Stimulated activated CD4-positive, alpha-beta T cell treated with anti-CD3 and anti-CD28 coated beads, Interleukin-12 subunit alpha, Interleukin-12 subunit beta, amount 100 ng/mL, for 4 hours (primary cell): ENCODE results near the gene XPR1.
"Not testable (repeated sequence)": the region's sequence is repeated elsewhere in the genome, so short reads cannot be mapped to it uniquely, and the experiment has no call there.

Experiments
- DNase-seq: peaks from one replicate; pipeline ENCODE4 v3.0.0-alpha.2; 2020

Gene XPR1

DNA sequence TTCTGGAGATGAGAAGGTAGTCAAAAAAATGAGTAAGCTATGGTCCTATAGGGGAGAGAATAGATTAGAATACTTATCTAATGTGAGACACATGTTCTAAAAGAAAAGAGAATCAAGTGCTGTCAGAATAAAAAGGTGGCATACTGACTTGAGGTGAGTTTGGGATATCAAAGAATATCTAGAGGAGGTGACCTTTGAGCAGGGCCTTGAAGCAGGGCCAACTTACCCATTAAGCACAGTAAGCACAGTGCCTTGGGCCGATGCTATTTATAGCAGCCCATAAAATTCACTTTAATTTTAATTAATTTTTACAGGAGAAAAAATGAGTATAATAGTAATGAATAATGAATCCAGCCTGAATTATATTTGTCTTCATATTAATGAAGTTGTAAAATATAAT, 92.2 kb downstream of the XPR1 start:
- DNase-seq, result no peak

- not testable (repeated sequence) for DNase-seq
Observed at GRCh38 chr1:180726024-180726423, 94.2 kb downstream of the XPR1 start.

DNA sequence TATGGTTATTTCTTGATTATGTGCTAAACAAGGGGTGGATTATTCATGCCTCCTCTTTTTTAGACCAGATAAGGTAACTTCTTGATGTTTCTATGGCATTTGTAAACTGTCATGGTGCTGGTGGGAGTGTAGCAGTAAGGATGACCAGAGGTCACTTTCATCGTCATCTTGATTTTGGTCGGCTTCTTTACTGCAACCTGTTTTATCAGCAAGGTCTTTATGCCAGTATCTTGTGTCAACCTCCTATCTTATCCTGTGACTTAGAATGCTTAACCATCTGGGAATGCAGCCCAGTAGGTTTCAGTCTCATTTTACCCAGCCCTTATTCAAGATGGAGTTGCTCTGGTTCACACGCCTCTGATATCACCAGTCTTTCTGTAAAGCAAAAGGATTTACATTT, 95.9 kb downstream of the XPR1 start:
- DNase-seq, result not testable (repeated sequence)

GRCh38 chr1:180728472-180729106, 96.8 kb downstream of the XPR1 start:
- DNase-seq, result no peak

- no peak for DNase-seq
Observed at GRCh38 chr1:180731131-180731530, 99.3 kb downstream of the XPR1 start.

GRCh38 chr1:180732866-180733265, 101.0 kb downstream of the XPR1 start:
- no peak for DNase-seq

GRCh38 chr1:180734366-180734765, 102.5 kb downstream of the XPR1 start:
- DNase-seq, result no peak

DNA sequence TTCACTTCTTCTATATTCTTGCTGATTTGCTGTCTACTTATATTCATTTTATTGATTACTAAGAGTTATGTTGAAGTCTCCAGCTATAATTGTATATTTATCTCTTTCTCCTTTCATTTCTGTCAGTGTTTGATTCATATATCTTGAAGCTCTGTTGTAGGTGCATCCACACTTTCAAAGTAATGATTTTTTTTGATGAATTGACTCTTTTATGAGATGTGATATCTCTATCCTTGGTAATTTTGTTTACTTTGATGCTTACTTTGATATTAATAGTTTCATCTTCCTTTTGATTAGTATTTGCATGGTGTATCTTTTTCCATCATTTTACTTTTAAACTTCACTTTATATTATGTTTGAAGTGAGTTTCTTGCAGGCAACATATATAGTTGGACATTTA, 110.8 kb downstream of the XPR1 start:
- DNase-seq, result no peak

DNA sequence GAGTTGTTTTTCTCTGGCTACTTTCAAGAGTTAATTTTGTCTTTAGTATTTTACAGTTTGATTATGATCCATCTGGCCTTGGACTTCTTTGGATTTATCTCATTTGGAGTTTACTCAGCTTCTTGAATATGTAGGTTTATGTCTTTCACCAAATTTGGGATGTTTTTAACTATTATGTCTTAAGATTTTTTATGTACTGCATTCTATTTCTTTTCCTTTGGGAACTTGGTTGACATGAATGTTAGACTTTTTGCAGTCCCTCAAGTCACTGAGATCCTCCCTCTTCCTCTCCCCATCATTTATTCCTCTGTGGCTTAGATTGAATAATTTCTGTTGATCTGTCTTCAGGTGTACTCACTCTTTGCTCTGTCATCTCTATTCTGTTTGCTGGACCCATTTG, 112.0 kb downstream of the XPR1 start:
- DNase-seq, result no peak

GRCh38 chr1:180745098-180745497, 113.3 kb downstream of the XPR1 start:
- DNase-seq, result no peak

- no peak for DNase-seq
Observed at GRCh38 chr1:180751921-180752320, 120.1 kb downstream of the XPR1 start.

GRCh38 chr1:180754453-180754852, 122.6 kb downstream of the XPR1 start:
- no peak for DNase-seq

GRCh38 chr1:180757657-180758056, 125.8 kb downstream of the XPR1 start:
- DNase-seq, result no peak

DNA sequence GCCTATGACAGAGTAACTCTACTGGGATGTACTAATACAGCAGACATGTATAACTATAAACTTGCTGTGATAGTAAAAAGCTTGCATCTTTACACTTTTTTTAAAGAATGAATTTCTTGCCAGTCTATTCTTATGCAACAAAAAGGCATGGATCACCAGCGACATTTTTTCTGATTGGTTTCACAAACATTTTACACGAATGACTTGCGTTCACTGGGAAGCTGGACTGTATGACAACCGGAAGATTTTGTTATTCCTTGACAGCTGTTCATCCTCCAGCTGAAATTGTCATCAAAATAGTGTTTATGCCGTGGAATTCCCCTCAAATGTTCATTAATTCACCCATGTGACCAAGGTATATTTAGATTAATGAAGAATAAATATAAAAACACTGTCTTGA, 131.0 kb downstream of the XPR1 start:
- no peak for DNase-seq

- DNase-seq, result no peak
Observed at GRCh38 chr1:180765151-180765550, 133.3 kb downstream of the XPR1 start.

DNA sequence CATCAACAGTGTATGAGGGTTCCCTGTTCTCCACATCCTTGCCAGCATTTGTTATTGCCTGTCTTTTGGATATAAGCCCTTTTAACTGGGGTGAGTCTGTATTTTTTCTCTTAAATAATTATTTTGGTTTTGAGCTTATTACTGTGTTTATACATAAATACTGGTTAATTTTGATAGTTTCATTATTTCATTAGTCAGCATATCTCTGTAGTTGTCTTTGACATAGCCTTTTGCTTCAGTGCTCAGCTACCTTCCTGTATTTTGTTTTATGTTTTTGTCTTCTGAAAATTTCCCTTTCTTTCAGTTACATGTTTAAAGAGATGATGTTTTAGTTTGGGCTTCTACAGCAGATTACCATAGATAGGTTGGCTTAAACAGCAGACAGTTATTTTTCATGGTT, 138.1 kb downstream of the XPR1 start:
- DNase-seq, result no peak

DNA sequence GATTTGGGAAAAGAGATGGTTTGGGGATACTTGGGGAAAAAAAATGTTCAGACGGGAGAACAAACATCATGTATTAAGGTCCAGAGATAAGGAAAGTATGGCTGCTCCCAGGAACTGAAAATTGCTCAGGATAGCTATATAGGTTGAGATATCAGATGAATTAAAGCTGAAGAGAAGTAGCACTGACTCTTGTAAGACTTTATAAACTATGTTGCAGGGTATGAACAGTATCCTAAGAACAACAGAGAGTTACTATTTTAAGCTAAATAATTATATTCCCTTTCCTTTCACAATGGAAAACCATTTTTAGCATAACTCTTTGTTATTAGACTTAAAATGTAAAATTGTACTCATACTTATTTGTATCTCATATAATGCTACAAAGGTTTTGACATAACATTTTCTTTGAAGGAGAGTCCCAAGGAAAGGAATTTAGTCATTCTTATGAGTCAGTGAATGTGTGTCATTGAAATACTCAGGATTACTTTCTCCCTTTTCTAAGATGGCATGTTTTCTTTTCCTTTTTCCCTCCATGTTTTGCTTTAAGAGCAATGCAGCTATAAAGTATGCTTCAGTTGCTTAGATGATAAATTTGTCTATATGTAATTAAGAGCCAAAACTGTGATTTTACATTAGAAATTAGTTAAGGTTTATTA, 141.5 kb downstream of the XPR1 start:
- no peak for DNase-seq

GRCh38 chr1:180775801-180776200, 144.0 kb downstream of the XPR1 start:
- DNase-seq, result no peak

- DNase-seq, result no peak
Observed at GRCh38 chr1:180777072-180777689, 145.4 kb downstream of the XPR1 start.

- no peak for DNase-seq
Observed at GRCh38 chr1:180778782-180779398, 147.1 kb downstream of the XPR1 start.

- DNase-seq, result no peak
Observed at GRCh38 chr1:180779584-180779983, 147.8 kb downstream of the XPR1 start.

DNA sequence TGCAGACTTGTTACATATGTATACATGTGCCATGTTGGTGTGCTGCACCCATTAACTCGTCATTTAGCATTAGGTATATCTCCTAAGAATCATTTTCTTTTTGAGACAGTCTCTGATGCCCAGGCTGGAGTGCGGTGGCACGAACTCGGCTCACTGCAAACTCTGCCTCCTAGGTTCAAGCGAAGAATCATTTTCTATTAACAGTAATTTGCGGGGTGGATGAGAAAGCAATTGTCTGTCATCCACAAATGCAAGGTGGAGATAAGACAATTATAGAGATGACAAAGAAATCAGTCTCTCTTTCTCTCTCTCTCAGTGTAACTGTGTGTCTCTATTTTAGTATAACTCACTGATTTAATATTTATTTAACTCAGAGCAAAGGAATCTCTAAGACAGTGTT, 149.9 kb downstream of the XPR1 start:
- no peak for DNase-seq

DNA sequence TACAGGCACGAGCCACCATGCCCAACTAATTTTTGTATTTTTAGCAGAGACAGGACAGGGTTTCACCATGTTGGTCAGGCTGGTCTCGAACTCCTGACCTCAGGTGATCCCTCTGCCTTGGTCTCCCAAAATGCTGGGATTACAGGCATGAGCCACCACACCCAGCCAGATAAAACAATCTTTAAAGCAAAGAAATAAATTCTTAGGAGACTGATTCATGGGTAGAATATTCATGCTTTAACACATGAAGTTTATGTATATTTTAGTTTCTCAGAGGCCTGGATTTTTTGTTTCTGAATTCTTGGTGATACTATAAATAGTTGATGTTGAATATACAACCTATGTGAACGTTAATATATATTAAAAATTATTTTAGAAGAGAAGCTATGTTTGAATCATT, 153.5 kb downstream of the XPR1 start:
- no peak for DNase-seq

GRCh38 chr1:180785887-180786286, 154.1 kb downstream of the XPR1 start:
- DNase-seq, result no peak
